Mononuclear cell (primary cell): Measurements from ENCODE around the gene EN1. TPM values are rescaled to one million over a fixed set of nuclear protein-coding genes. Genes with fewer than 3 reads are reported as not detected.

Experiments used
- H3K27me3 ChIP-seq: 2 replicates; pipeline ENCODE4 v1.6.0; 2011; ENCODE audit warnings: low read length, control low read depth; ENCODE audit not compliant: insufficient read depth
- H3K4me1 ChIP-seq: 2 replicates; pipeline ENCODE4 v1.5.1; 2011; ENCODE audit warnings: mild to moderate bottlenecking, low read length, control low read depth; ENCODE audit not compliant: insufficient read depth
- H3K4me3 ChIP-seq: 2 replicates; pipeline ENCODE4 v1.5.1; 2011; ENCODE audit warnings: mild to moderate bottlenecking, low read length, moderate library complexity
- H3K9me3 ChIP-seq: 2 replicates; pipeline ENCODE4 v1.5.1; 2011; ENCODE audit warnings: low read depth, mild to moderate bottlenecking, control low read depth, low read length
- total RNA-seq: library from RNA; depleted of rRNA; stranded (reverse); fragments of >200 nt; gene quantifications from one replicate; pipeline ENCODE4 v1.2.3, GENCODE V29; 2012

EN1 gene
- total RNA-seq, 1 donor, result not detected

- H3K4me1 ChIP-seq, result peaks cover 9% of the 10 kb centered on the region
- H3K4me3 ChIP-seq, result no peak overlapping the region
- no peaks in the 10 kb centered on the region for H3K9me3 ChIP-seq
- H3K27me3 ChIP-seq, result peaks cover 90% of the 10 kb centered on the region
Observed at GRCh38 chr2:118850168-118850900, 2.9 kb upstream of the EN1 start.

- peaks cover 90% of the 10 kb centered on the region for H3K27me3 ChIP-seq
- peaks cover 6% of the 10 kb centered on the region for H3K4me1 ChIP-seq
- H3K4me3 ChIP-seq, result no peak overlapping the region
- H3K9me3 ChIP-seq, result no peaks in the 10 kb centered on the region
Observed at GRCh38 chr2:118849226-118850167, 2.0 kb upstream of the EN1 start.

- Histone ChIP-seq H3K27me3 (peaks cover 90% of the 10 kb centered on the region), H3K4me3 (no peak overlapping the region), H3K4me1 (peaks cover 6% of the 10 kb centered on the region), H3K9me3 (no peaks in the 10 kb centered on the region)
Observed at GRCh38 chr2:118848381-118849225, 1.2 kb upstream of the EN1 start.

GRCh38 chr2:118847762-118848172, 319 bp upstream of the EN1 start:
- Histone ChIP-seq H3K4me3 (no peak overlapping the region), H3K27me3 (peaks cover 88% of the 10 kb centered on the region), H3K4me1 (peaks cover 8% of the 10 kb centered on the region), H3K9me3 (no peaks in the 10 kb centered on the region)

DNA sequence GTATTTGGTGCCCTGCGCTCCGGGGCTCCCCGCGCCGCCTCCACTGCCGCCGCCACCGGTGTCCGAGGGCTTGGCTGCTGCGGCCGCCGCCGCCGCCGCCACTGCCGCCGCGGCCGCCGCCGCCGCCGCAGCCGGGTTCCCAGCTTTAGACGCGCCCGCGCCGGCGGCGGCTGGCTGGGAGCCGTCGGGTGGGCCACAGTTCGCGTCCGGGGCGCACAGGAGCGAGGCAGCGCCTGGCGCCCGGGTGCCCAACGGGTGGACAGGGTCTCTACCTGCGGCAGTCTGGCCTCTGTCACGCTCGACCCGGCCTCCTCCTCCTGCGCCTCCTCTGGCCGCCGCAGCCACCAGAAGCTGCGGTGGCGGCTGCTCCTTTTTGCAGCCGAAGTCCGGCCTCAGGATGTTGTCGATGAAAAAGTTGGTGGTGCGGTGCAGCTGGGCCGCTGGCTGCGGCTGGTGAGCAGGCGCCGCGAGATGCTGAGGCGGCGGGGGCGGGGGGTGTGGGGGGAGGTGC, 951 bp downstream of the EN1 start:
- Histone ChIP-seq H3K27me3 (peaks cover 89% of the 10 kb centered on the region), H3K9me3 (no peaks in the 10 kb centered on the region), H3K4me1 (peaks cover 17% of the 10 kb centered on the region)

GRCh38 chr2:118845522-118846441, 1.7 kb downstream of the EN1 start:
- no peaks in the 10 kb centered on the region for H3K9me3 ChIP-seq
- H3K4me3 ChIP-seq, result no peak overlapping the region
- H3K4me1 ChIP-seq, result peaks cover 19% of the 10 kb centered on the region
- peaks cover 89% of the 10 kb centered on the region for H3K27me3 ChIP-seq

More for the DNA sequence above, 951 bp downstream of the EN1 start:
- no peak overlapping the region for H3K4me3 ChIP-seq

GRCh38 chr2:118845005-118845521, 2.4 kb downstream of the EN1 start:
- no peak overlapping the region for H3K4me3 ChIP-seq
- no peaks in the 10 kb centered on the region for H3K9me3 ChIP-seq
- H3K27me3 ChIP-seq, result peaks cover 89% of the 10 kb centered on the region
- peaks cover 19% of the 10 kb centered on the region for H3K4me1 ChIP-seq

GRCh38 chr2:118844261-118845004, 3.0 kb downstream of the EN1 start:
- Histone ChIP-seq H3K9me3 (no peaks in the 10 kb centered on the region), H3K4me3 (no peak overlapping the region), H3K4me1 (peaks cover 19% of the 10 kb centered on the region), H3K27me3 (peaks cover 89% of the 10 kb centered on the region)

- Histone ChIP-seq H3K27me3 (peaks cover 89% of the 10 kb centered on the region), H3K4me3 (no peak overlapping the region), H3K9me3 (no peaks in the 10 kb centered on the region), H3K4me1 (peaks cover 19% of the 10 kb centered on the region)
Observed at GRCh38 chr2:118843483-118844132, 3.8 kb downstream of the EN1 start.

DNA sequence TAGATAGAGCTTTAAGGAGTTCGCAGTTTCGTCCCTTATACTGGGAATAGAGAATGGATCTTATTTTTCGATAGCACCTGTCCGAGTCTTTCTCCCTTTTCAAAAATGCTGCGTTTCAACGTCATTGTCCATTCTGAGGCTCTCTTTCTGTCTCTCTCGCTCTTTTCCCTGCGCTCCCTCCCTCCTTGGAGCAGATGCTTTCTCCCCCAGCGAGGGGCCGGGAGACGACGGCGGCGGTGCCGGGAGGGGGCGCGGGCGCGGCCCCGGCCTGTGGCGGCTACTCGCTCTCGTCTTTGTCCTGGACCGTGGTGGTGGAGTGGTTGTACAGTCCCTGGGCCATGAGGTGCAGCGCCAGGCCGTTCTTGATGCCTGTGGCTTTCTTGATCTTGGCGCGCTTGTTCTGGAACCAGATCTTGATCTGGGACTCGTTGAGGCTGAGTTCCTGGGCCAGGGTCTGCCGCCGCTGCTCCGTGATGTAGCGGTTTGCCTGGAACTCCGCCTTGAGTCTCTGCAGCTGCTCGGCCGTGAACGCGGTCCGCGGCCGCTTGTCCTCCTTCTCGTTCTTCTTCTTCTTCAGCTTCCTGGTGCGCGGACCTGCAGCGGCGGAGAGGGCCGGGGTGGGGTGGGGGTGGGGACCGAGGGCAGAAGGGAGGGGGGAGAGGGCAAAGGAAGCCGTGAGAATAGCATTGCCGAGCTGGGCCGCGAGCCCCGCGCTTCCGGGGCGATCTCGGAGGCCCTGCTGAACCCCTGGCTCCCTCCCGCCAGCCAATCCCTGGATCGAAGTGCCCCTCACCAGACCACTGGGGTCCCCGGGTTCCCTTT, 4.6 kb downstream of the EN1 start:
- H3K4me1 ChIP-seq, result peaks cover 19% of the 10 kb centered on the region
- no peak overlapping the region for H3K4me3 ChIP-seq
- no peaks in the 10 kb centered on the region for H3K9me3 ChIP-seq
- H3K27me3 ChIP-seq, result peaks cover 89% of the 10 kb centered on the region

- Histone ChIP-seq H3K4me3 (no peak overlapping the region), H3K27me3 (peaks cover 90% of the 10 kb centered on the region), H3K9me3 (no peaks in the 10 kb centered on the region)
Observed at GRCh38 chr2:118841828-118842461, 5.5 kb downstream of the EN1 start.

GRCh38 chr2:118841450-118841827, 6.0 kb downstream of the EN1 start:
- H3K4me3 ChIP-seq, result no peak overlapping the region

More at GRCh38 chr2:118841828-118842461, 5.5 kb downstream of the EN1 start:
- peaks cover 13% of the 10 kb centered on the region for H3K4me1 ChIP-seq

More at GRCh38 chr2:118841450-118841827, 6.0 kb downstream of the EN1 start:
- H3K9me3 ChIP-seq, result no peaks in the 10 kb centered on the region
- peaks cover 13% of the 10 kb centered on the region for H3K4me1 ChIP-seq
- H3K27me3 ChIP-seq, result peaks cover 95% of the 10 kb centered on the region
